Measurements from ENCODE around the gene ZFHX3. TPM values are rescaled to one million over a fixed set of nuclear protein-coding genes. Genes with fewer than 3 reads are reported as not detected.
A peak's percentile ranks its signal among the peaks of the same experiment; 100 is the strongest.

The ZFHX3 gene
- total and polyA plus RNA-seq, 11 donors = 3.8 to 21.6 (median 13.6) TPM

DNA sequence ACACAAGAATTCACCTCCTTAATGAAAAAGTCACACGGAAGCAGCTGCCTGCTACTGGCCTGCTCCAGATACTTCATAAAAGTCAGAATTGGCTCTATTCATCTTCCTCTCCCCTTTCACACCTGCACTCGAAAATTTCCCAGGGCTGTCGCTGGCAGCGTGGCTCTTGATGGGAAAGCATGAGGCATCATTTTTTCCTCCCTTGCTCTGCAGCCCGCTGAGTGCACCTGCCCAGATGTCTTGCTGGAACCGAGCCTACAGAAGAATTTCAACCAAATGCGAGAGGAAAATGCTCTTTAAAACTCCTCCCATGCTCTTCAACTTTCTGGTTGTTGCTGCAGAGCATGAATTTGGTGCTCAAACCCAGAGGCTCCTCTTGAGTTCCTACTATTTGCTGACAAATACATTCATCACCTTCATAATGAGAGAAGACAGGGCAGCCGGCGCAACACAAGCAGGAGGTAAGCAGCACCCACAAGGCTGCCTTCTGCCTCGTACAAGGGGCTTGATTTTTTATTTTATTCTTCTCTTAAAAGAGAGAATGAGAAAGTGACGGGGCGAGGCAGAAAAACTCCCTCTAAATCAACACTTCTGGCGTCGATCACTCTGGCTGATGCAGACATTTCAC is 146.8 kb downstream of the ZFHX3 start:
- H3K4me1 ChIP-seq = peaks cover 0 to 3% (median 0%) of the 10 kb centered on the region in 12 donors
- intact Hi-C loops (cut with DNase I) = no loop called here
- TF ChIP-seq CTCF (IDR thresholded peaks at IDR 0.05) = no peak
- TF ChIP-seq POLR2A (IDR thresholded peaks at IDR 0.05) = no peak
- DNase-seq (no peak), ATAC-seq (no peak)
- no peak overlapping the region for H3K27ac ChIP-seq
- H3K27me3 ChIP-seq = no peaks in the 10 kb centered on the region
- WGBS, 4 donors = 84 to 88% (median 85%) methylated on average over 14 of the region's 14 CpGs
- peaks cover 0 to 3% (median 0%) of the 10 kb centered on the region in 9 donors for H3K36me3 ChIP-seq
- H3K4me3 ChIP-seq = no peak overlapping the region
- H3K9me3 ChIP-seq = no peaks in the 10 kb centered on the region

DNA sequence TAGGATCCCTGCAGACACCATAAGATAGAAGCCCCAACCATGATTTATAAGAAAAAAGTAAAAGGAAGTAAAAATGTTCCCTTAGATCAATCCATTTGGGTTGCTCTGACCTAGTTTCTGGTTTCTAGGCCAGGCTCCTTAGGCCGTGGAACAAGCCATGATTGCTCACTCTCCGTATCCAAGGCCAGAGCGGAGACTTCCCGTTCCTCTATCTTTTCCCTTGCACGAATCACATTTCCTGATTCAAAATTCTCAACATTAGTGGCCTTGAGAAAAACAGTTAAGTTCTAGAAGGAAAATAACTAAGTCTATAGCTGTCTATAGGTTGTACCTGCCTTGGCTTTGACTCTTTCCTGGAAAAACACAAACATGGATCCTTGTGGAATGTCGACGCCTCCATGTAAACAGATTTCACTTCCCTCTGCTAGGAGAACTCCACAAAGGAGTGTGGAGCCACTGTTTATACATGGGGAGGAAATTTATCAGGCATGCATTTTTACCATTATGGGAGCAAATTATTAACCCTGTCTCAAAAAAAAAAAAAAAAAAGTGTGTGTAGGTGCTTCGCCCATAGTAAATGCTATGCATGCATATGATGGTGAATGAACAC is 149.6 kb downstream of the ZFHX3 start:
- H3K36me3 ChIP-seq = peaks cover 0 to 3% (median 0%) of the 10 kb centered on the region in 9 donors
- H3K4me3 ChIP-seq = no peak overlapping the region
- H3K9me3 ChIP-seq = no peaks in the 10 kb centered on the region
- ATAC-seq = no peak
- no peak for DNase-seq
- TF ChIP-seq POLR2A (IDR thresholded peaks at IDR 0.05) (no peak), CTCF (IDR thresholded peaks at IDR 0.05) (no peak)
- no peaks in the 10 kb centered on the region for H3K27me3 ChIP-seq
- peaks cover 0 to 26% (median 15%) of the 10 kb centered on the region in 12 donors for H3K4me1 ChIP-seq
- intact Hi-C loops (cut with DNase I) = no loop called here
- 79 to 86% (median 85%) methylated on average over 8 of the region's 8 CpGs for WGBS, 4 donors
- H3K27ac ChIP-seq = no peak overlapping the region

DNA sequence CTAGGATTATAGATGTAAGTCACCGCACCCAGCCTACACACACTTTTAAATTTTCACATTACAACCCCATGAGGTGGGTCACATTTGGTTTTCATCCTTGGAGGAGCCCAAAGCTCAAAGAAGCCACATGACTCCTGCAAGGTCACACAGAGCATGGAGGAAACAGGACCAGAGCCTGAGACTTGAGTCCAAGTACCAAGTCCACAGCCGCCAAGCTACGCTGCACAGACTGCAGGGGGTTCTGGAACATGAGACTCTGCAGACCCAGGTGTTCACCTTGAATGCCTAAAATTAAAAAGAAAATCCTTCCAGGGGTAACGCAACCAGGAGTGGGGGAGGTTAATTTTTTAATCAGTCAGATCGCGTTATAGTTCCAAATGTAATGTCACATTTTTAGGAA is 150.2 kb downstream of the ZFHX3 start:
- 97 to 99% (median 98%) methylated on average over 6 of the region's 6 CpGs for WGBS, 4 donors
- TF ChIP-seq POLR2A (IDR thresholded peaks at IDR 0.05) (no peak), CTCF (IDR thresholded peaks at IDR 0.05) (no peak)
- H3K4me1 ChIP-seq = peaks cover 0 to 32% (median 15%) of the 10 kb centered on the region in 12 donors
- intact Hi-C loops (cut with DNase I) = no loop called here
- H3K27ac ChIP-seq = no peak overlapping the region
- peaks cover 0 to 3% (median 0%) of the 10 kb centered on the region in 9 donors for H3K36me3 ChIP-seq
- ATAC-seq = no peak
- DNase-seq = no peak
- H3K27me3 ChIP-seq = no peaks in the 10 kb centered on the region
- no peak overlapping the region for H3K4me3 ChIP-seq
- no peaks in the 10 kb centered on the region for H3K9me3 ChIP-seq

GRCh38 chr16:72896485-72897118 is 151.3 kb downstream of the ZFHX3 start:
- Histone ChIP-seq H3K27ac (peak overlapping the region in 8 of 12 donors; percentile 25 to 76 (median 59)), H3K36me3 (peaks cover 0 to 2% (median 0%) of the 10 kb centered on the region in 9 donors), H3K4me1 (peaks cover 0 to 39% (median 15%) of the 10 kb centered on the region in 12 donors), H3K9me3 (no peaks in the 10 kb centered on the region), H3K27me3 (no peaks in the 10 kb centered on the region), H3K4me3 (no peak overlapping the region)
- no peak for ATAC-seq
- no peak for DNase-seq
- 86 to 92% (median 88%) methylated on average over 11 to 12 of the region's 12 CpGs for WGBS, 4 donors
- intact Hi-C loops (cut with DNase I) = no loop called here
- TF ChIP-seq CTCF (IDR thresholded peaks at IDR 0.05) = no peak
- TF ChIP-seq POLR2A (IDR thresholded peaks at IDR 0.05) = no peak

Measured in heart left ventricle (tissue), 16 donors.